VCaP (cell line): ENCODE results near the gene PRDM2.

Experiments used
- H3K27ac ChIP-seq: fragments of 450-650 bp; 2 replicates; pipeline ENCODE4 v1.5.1; 2017
- CTCF ChIP-seq: fragments of 450-650 bp; conservative IDR thresholded peaks from 2 replicates; pipeline ENCODE4 v1.5.1; 2017; ENCODE audit warnings: mild to moderate bottlenecking, moderate library complexity

Gene PRDM2

GRCh38 chr1:13753636-13754402 is 53.8 kb downstream of the PRDM2 start:
- no peak overlapping the region for H3K27ac ChIP-seq
- no peak for TF ChIP-seq CTCF

- TF ChIP-seq CTCF = no peak
Measured at GRCh38 chr1:13754510-13755103, 54.6 kb downstream of the PRDM2 start.

GRCh38 chr1:13756557-13757315 is 56.7 kb downstream of the PRDM2 start:
- TF ChIP-seq CTCF = no peak
- H3K27ac ChIP-seq = peak overlapping the region; percentile 59

More at GRCh38 chr1:13754510-13755103, 54.6 kb downstream of the PRDM2 start:
- no peak overlapping the region for H3K27ac ChIP-seq

- H3K27ac ChIP-seq = peak overlapping the region; percentile 59
- no peak for TF ChIP-seq CTCF
Measured at GRCh38 chr1:13757693-13758092, 57.7 kb downstream of the PRDM2 start.

- peak overlapping the region; percentile 59 for H3K27ac ChIP-seq
- TF ChIP-seq CTCF = peak; percentile 33
Measured at GRCh38 chr1:13759072-13759471, 59.1 kb downstream of the PRDM2 start.

- H3K27ac ChIP-seq = peak overlapping the region; percentile 59
- no peak for TF ChIP-seq CTCF
Measured at GRCh38 chr1:13760340-13760739, 60.4 kb downstream of the PRDM2 start.

- TF ChIP-seq CTCF = peak; percentile 48
- H3K27ac ChIP-seq = peak overlapping the region; percentile 59
Measured at GRCh38 chr1:13760921-13761320, 60.9 kb downstream of the PRDM2 start.
